ENCODE data around the gene SREBF2. TPM values are rescaled to one million over a fixed set of nuclear protein-coding genes. Genes with fewer than 3 reads are reported as not detected.

The SREBF2 gene
- total RNA-seq, 4 donors from 2014 or later: 26.3 to 63.5 (median 33.8) TPM

DNA sequence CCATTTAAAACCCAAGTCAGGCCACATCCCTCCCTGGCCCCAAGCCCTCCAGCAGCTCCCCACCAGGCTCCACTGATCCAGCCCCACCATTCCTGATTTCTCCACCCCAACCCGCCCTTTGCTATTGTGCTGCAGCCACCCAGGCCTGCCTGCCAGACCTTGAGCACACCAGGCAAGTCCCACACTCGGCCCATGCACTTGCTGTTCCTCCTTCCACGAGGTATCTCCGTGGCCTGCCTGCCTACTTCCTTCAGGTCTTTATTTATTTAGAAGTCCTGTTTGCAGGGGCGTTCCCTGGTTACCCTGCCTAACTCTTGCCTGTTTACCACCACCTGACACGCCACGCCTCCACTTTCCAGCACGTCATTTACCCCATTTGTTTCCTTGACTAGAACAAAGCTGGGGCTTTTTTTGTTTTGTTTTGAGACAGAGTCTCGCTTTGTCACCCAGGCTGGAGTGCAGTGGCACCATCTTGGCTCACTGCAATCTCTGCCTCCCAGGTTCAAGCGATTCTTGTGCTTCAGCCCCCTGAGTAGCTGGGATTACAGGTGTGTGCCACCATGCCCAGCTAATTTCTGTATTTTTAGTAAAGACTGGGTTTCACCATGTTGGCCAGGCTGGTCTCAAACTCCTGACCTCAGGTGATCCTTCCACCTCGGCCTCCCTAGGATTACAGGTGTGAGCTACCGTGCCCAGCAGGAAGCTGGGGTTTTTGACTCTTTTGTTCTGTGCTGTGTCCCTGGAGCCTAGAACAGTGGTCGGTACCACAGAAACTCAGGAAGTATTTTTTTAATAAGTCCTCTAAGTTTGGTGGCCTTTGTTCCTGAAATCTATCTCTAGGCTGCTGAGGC is 107.3 kb downstream of the SREBF2 start:
- no peak for ATAC-seq (ENCODE audit: low FRiP score)
- TF ChIP-seq, protein P1, sequence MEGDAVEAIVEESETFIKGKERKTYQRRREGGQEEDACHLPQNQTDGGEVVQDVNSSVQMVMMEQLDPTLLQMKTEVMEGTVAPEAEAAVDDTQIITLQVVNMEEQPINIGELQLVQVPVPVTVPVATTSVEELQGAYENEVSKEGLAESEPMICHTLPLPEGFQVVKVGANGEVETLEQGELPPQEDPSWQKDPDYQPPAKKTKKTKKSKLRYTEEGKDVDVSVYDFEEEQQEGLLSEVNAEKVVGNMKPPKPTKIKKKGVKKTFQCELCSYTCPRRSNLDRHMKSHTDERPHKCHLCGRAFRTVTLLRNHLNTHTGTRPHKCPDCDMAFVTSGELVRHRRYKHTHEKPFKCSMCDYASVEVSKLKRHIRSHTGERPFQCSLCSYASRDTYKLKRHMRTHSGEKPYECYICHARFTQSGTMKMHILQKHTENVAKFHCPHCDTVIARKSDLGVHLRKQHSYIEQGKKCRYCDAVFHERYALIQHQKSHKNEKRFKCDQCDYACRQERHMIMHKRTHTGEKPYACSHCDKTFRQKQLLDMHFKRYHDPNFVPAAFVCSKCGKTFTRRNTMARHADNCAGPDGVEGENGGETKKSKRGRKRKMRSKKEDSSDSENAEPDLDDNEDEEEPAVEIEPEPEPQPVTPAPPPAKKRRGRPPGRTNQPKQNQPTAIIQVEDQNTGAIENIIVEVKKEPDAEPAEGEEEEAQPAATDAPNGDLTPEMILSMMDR (IDR thresholded peaks at IDR 0.05): no peak
- no peak for DNase-seq (ENCODE audit: low spot score)

DNA sequence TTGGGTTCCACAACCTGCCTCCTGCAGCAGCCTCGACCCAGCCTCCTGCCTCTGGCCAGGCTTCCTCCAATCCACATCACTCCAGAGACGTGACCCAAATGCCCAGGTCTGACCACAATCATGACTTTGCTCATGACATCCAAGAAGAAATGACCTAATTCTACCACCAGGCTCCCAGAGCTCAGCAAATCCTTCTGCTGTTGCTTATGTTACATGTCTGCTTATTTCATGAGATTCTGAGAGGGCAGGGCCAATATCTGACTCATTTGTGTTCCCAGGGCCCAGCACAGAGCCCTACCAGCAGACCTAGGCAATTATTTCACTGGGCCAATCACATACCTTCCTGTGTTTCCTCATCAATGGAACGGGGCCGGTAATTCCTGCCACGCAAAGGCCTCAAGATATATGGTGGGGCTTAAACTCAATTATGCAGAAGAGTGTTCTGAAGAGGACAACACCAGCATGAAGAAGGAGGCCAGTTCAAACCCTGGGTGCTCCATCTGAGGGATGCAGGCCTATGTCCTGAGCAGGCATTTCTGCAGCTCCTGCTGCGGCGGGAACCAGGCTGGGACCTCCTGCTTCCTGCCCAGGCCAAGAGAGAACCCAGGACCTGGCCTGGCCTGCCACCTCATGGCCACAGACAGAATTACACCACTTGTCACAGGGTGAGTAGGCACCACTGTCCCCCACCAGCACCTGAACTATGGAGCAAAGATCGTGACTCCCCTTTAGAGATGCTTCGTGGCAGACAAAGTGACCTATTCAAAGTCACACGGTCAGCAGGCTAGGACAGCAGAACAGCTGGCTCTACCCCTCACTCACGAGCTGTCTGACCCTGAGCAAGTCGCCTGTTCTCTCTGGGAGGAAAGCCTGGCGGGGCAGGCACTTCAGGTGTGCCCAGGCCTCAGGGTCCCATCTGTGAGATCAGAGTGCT is 108.2 kb downstream of the SREBF2 start:
- peak; percentile 76 for DNase-seq (ENCODE audit: low spot score)
- TF ChIP-seq, protein P1 (IDR thresholded peaks at IDR 0.05): peak in 2 of 3 donors; percentile 37 to 86
- peak; percentile 84 for ATAC-seq (ENCODE audit: low FRiP score)

DNA sequence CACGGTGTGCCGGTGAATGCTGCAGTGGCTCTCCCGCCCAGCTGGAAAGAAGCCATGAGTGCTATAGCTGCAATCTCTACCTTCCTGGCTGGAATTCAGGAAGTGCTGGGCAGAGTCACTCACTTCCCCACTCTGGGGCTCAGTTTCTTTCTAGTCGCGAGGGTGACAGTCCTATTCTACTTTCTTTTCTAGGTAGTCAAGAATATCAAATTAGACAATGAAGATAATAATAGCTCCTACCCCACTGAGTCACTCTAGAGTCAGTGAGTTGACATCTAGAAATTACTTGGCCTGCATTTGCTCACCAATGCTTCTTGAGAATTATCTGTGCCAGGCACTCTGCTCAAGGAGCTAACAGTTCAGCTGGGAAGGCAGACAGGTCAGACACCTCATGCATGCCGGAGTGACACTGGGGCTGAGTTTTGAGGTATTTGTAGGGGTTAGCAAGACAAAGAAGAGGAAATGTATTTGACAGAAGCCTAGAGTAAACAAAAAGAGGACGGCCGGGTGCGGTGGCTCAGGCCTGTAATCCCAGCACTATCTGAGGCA is 110.8 kb downstream of the SREBF2 start:
- TF ChIP-seq, protein P1 (IDR thresholded peaks at IDR 0.05): no peak
- ATAC-seq (ENCODE audit: low FRiP score) (no peak), DNase-seq (ENCODE audit: low spot score) (no peak)

DNA sequence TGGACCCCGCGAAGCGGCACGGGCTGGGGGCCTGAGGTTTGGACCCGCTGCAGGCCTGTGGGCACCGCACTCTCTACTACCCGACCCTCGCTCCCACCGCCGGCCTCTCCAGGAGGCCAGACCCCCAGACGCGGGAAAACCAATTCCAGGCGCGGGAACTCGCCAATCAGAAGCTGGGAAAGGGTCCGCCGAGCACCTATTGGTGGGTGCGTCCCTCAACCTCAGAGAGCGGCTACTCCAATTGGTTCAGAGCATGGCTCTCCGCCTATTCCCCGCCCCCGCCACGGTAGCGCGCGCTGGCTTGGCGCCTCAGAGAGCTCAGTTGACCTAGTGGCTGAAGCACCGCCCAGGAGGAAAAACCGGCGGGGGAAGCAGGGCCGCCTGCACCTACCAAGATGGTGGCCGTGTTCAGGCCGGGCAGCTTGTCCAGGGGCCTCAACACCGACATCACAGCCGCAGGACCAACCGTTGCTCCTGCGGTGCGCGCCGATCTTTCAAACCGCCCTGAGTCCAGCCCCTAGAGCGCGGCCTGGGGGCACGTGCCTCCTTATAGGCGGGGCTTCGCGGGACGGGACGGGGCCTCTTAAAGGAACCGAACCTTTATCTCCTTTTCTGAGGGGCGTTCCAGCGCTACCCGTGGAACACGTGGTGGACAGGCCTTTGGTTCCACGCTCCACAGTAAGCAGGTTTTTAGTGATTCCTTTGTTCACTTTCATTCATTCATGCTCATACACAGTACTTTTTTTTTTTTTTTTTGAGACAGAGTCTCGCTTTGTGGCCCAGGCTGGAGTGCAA is 113.9 kb downstream of the SREBF2 start, which contains the start of gene CENPM:
TSS of gene CENPM (minus strand) at position 524 of the 795 bp plus-strand sequence. CDS start at position 448, 76 bp downstream.
- peak; percentile 77 for DNase-seq (ENCODE audit: low spot score)
- peak; percentile 98 for ATAC-seq (ENCODE audit: low FRiP score)

DNA sequence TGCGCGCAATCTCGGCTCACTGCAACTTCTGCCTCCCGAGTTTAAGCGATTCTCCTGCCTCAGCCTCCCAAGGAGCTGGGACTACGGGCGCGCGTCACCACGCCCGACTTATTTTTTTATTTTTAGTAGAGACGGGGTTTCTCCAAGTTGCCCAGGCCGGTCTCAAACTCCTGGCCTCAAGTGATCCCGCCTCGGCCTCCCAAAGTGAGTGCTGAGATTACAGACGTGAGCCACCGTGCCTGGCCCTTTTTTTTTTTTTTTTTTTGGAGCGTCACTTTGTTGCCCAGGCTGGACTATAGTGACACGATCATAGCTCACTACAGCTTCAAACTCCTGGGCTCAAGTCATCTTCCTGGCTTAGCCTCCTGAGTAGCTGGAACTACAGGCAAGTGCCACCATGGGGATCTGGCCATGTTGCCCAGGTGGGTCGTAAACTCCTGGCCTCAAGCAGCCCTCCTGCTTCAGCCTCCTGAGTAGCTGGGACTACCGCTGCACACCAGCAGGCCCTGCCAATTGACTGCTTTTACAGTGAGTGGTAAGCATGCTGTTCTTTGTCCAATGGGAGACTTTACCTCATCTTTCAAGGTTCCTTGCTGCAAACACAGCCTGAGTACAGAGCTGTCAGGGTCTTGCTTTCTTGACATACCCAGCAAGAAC is 114.6 kb downstream of the SREBF2 start:
- TF ChIP-seq, protein P1 (IDR thresholded peaks at IDR 0.05): no peak

More for the DNA sequence above, 113.9 kb downstream of the SREBF2 start, which contains the start of gene CENPM:
- TF ChIP-seq, protein P1 (IDR thresholded peaks at IDR 0.05): no peak

More for the DNA sequence above, 114.6 kb downstream of the SREBF2 start:
- ATAC-seq (ENCODE audit: low FRiP score) (no peak), DNase-seq (ENCODE audit: low spot score) (no peak)

All from omental fat pad (tissue), 4 donors.